ENCODE results near the gene CABP5. TPM values are rescaled to one million over a fixed set of nuclear protein-coding genes. Genes with fewer than 3 reads are reported as not detected.

The CABP5 gene
- total RNA-seq, 1 experiment from 2014 or later = not detected

GRCh38 chr19:48010932-48011758 lies 32.7 kb downstream of the CABP5 start:
- H3K36me3 ChIP-seq (ENCODE audit: insufficient read depth, low read length, poor library complexity, severe bottlenecking) = no peaks in the 10 kb centered on the region
- ChIA-PET POLR2A (ENCODE audit: low non-redundant PET) (no interaction called here), CTCF (no interaction called here)
- H3K27ac ChIP-seq (ENCODE audit: low read depth, low read length, poor library complexity, severe bottlenecking) = no peak overlapping the region
- no TSS peak for BruUV-seq (replicated peaks)
- H3K9me3 ChIP-seq (ENCODE audit: low read depth, low read length, poor library complexity, severe bottlenecking) = no peaks in the 10 kb centered on the region
- DNase-seq (ENCODE audit: low spot score) = no peak
- no peak for TF ChIP-seq EZH2 (IDR thresholded peaks at IDR 0.05; ENCODE audit: borderline replicate concordance, low read depth, low read length, poor library complexity, severe bottlenecking)
- TF ChIP-seq CTCF (conservative IDR thresholded peaks at IDR 0.05; ENCODE audit: low read depth, low read length) = no peak
- no peak overlapping the region for H3K4me3 ChIP-seq (ENCODE audit: low read depth, low read length, poor library complexity, severe bottlenecking)
- H3K27me3 ChIP-seq (replicated peaks; ENCODE audit: insufficient read depth, low read depth, low read length, poor library complexity) = no peaks in the 10 kb centered on the region
- intact Hi-C loops (cut with micrococcal nuclease; ENCODE audit: unreplicated experiment) = no loop called here
- no peaks in the 10 kb centered on the region for H3K4me1 ChIP-seq (ENCODE audit: insufficient read depth, low read length, poor library complexity, severe bottlenecking)

- BruUV-seq (replicated peaks) = no TSS peak
These were observed 37.1 kb downstream of the CABP5 start for GRCh38 chr19:48006762-48007161.

GRCh38 chr19:48004236-48004635 lies 39.6 kb downstream of the CABP5 start:
- POLR2A ChIA-PET (ENCODE audit: low non-redundant PET) = no interaction called here
- BruUV-seq (replicated peaks) = no TSS peak
- no peaks in the 10 kb centered on the region for H3K36me3 ChIP-seq (ENCODE audit: insufficient read depth, low read length, poor library complexity, severe bottlenecking)
- H3K4me1 ChIP-seq (ENCODE audit: insufficient read depth, low read length, poor library complexity, severe bottlenecking) = no peaks in the 10 kb centered on the region
- DNase-seq (ENCODE audit: low spot score) = no peak
- no peak overlapping the region for H3K4me3 ChIP-seq (ENCODE audit: low read depth, low read length, poor library complexity, severe bottlenecking)
- TF ChIP-seq EZH2 (IDR thresholded peaks at IDR 0.05; ENCODE audit: borderline replicate concordance, low read depth, low read length, poor library complexity, severe bottlenecking) = no peak
- no peak for TF ChIP-seq CTCF (conservative IDR thresholded peaks at IDR 0.05; ENCODE audit: low read depth, low read length)
- no peak overlapping the region for H3K27ac ChIP-seq (ENCODE audit: low read depth, low read length, poor library complexity, severe bottlenecking)
- intact Hi-C loops (cut with micrococcal nuclease; ENCODE audit: unreplicated experiment) = no loop called here
- CTCF ChIA-PET = no interaction called here
- H3K27me3 ChIP-seq (replicated peaks; ENCODE audit: insufficient read depth, low read depth, low read length, poor library complexity) = no peaks in the 10 kb centered on the region
- H3K9me3 ChIP-seq (ENCODE audit: low read depth, low read length, poor library complexity, severe bottlenecking) = no peaks in the 10 kb centered on the region

More at GRCh38 chr19:48006762-48007161, 37.1 kb downstream of the CABP5 start:
- ChIA-PET CTCF (no interaction called here), POLR2A (ENCODE audit: low non-redundant PET) (no interaction called here)
- intact Hi-C loops (cut with micrococcal nuclease; ENCODE audit: unreplicated experiment) = no loop called here
- Histone ChIP-seq H3K27ac (ENCODE audit: low read depth, low read length, poor library complexity, severe bottlenecking) (no peak overlapping the region), H3K36me3 (ENCODE audit: insufficient read depth, low read length, poor library complexity, severe bottlenecking) (no peaks in the 10 kb centered on the region), H3K27me3 (replicated peaks; ENCODE audit: insufficient read depth, low read depth, low read length, poor library complexity) (no peaks in the 10 kb centered on the region), H3K9me3 (ENCODE audit: low read depth, low read length, poor library complexity, severe bottlenecking) (no peaks in the 10 kb centered on the region), H3K4me1 (ENCODE audit: insufficient read depth, low read length, poor library complexity, severe bottlenecking) (no peaks in the 10 kb centered on the region), H3K4me3 (ENCODE audit: low read depth, low read length, poor library complexity, severe bottlenecking) (no peak overlapping the region)
- TF ChIP-seq CTCF (conservative IDR thresholded peaks at IDR 0.05; ENCODE audit: low read depth, low read length) (peak; percentile 45), EZH2 (IDR thresholded peaks at IDR 0.05; ENCODE audit: borderline replicate concordance, low read depth, low read length, poor library complexity, severe bottlenecking) (no peak)
- DNase-seq (ENCODE audit: low spot score) = peak; percentile 19

All from A673 (cell line).